D721Med (cell line): ENCODE results near the gene CD6.

Source experiments
- DNase-seq: peaks from one replicate; pipeline ENCODE4 v3.0.0; 2011; ENCODE audit warnings: low spot score; ENCODE audit not compliant: insufficient read length
- FAIRE-seq: peaks from 2 replicates; lab custom pipeline; 2011; peaks lifted over from hg19 to GRCh38; lab: Jason Lieb, UNC
- TF ChIP-seq, protein P1 (sequence below): IDR thresholded peaks from 2 replicates; pipeline ENCODE4 v1.5.1; 2012; ENCODE audit warnings: mild to moderate bottlenecking, control low read depth; ENCODE audit not compliant: insufficient read depth; ENCODE audit errors: missing control alignments

Gene CD6

DNA sequence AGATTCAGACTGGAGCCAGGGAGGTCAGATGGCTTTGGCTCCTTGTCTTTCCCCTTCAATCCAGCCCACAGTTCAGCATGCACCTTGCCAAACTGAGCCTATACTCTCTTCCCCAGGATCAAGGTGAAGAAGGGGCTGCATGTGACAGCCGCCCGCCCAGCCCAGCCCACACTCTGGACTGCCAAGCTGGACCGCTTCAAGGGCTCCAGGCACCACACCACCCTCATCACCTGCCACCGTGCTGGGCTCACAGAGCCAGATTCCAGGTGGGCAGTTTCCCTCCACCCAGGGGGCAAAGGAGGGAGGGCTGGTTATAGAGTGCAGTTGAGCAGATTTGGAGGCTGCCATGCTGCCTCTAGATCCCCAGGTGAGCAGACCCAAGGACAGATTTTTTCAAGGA, 41.1 kb upstream of the CD6 start:
- FAIRE-seq = no peak
- DNase-seq = no peak
- TF ChIP-seq, protein P1, sequence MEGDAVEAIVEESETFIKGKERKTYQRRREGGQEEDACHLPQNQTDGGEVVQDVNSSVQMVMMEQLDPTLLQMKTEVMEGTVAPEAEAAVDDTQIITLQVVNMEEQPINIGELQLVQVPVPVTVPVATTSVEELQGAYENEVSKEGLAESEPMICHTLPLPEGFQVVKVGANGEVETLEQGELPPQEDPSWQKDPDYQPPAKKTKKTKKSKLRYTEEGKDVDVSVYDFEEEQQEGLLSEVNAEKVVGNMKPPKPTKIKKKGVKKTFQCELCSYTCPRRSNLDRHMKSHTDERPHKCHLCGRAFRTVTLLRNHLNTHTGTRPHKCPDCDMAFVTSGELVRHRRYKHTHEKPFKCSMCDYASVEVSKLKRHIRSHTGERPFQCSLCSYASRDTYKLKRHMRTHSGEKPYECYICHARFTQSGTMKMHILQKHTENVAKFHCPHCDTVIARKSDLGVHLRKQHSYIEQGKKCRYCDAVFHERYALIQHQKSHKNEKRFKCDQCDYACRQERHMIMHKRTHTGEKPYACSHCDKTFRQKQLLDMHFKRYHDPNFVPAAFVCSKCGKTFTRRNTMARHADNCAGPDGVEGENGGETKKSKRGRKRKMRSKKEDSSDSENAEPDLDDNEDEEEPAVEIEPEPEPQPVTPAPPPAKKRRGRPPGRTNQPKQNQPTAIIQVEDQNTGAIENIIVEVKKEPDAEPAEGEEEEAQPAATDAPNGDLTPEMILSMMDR = no peak

GRCh38 chr11:60931917-60932316, 39.6 kb upstream of the CD6 start:
- DNase-seq (no peak), FAIRE-seq (no peak)
- TF ChIP-seq, protein P1 = no peak

DNA sequence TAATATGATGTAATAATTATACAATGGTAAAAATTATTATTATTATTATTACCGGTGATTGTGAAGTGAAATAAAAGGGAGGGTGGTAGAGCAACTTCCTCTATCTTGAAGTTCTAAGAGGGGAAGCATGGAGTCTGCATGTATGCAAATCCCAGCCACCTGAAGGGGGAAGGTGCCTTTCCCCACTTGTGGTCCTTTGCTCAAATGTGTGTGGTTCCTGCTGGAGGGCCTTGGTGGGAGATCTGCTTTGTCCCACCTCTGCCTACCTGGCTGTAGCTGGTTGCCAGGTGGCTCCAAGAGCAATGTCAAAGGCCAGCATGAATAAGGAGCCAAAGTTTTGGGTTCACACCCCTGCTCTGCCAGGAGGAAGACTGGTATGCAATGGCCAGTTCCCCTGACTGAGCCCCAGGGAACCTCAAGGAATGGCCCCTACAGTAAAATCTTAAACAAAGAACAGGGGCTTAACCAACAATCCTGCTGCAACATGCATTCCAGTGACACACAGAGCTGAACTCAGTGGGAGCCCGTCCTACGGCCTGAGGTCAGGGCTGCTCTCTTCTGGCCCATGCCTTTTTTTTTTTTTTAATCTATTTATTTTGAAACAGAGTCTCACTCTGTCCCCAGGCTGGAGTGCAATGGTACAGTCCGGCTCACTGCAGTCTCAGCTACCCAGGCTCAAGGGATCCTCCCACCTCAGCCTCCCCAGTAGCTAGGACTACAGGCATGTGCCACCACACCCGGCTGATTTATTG, 38.7 kb upstream of the CD6 start:
- FAIRE-seq = no peak
- DNase-seq = no peak
- TF ChIP-seq, protein P1 = no peak

- no peak for FAIRE-seq
- TF ChIP-seq, protein P1 = no peak
- no peak for DNase-seq
These were observed 37.9 kb upstream of the CD6 start for GRCh38 chr11:60933416-60934123.

GRCh38 chr11:60934124-60934789, 37.2 kb upstream of the CD6 start:
- FAIRE-seq (no peak), DNase-seq (no peak)
- TF ChIP-seq, protein P1 = no peak

DNA sequence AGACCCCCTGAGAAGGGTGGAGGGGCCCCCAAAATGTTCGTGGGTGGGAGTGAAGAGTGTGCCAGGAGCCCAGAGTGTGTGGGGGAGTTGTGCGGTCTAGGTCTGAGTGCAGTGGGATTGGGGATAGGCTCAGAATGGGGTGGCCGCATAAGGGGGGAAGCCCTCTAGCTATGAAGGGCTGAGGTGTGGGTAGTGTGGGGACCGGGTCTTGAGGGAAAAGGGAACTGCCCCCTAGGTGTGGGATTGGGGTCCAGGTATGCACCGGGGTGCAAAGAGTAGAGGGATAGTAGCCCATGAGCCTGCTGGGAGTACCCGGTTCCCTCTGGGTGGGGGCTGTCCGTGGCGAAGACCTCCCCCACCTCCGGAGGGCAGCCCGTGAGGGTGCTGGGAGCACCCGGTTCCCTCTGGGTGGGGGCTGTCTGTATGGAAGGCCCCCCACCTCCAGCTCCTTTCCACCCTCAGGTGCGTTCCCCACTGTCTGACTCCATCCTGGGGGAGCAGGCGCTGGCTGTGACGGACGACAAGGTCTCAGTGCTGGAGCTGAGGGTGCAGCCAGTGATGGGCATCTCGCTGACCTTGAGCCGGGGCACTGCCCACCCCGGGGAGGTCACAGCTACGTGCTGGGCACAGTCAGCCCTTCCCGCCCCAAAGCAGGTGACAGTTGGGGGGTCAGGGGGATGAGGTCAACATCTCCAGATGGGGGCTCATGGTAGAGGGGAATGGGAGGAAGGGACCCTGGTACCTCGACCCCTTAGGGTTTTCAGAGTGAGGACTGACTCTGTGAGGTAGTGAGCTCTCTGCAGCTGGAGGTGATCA, 36.5 kb upstream of the CD6 start:
- TF ChIP-seq, protein P1 = no peak
- no peak for FAIRE-seq
- DNase-seq = no peak
